ENCODE data around the gene MRPL12.

MRPL12 gene

DNA sequence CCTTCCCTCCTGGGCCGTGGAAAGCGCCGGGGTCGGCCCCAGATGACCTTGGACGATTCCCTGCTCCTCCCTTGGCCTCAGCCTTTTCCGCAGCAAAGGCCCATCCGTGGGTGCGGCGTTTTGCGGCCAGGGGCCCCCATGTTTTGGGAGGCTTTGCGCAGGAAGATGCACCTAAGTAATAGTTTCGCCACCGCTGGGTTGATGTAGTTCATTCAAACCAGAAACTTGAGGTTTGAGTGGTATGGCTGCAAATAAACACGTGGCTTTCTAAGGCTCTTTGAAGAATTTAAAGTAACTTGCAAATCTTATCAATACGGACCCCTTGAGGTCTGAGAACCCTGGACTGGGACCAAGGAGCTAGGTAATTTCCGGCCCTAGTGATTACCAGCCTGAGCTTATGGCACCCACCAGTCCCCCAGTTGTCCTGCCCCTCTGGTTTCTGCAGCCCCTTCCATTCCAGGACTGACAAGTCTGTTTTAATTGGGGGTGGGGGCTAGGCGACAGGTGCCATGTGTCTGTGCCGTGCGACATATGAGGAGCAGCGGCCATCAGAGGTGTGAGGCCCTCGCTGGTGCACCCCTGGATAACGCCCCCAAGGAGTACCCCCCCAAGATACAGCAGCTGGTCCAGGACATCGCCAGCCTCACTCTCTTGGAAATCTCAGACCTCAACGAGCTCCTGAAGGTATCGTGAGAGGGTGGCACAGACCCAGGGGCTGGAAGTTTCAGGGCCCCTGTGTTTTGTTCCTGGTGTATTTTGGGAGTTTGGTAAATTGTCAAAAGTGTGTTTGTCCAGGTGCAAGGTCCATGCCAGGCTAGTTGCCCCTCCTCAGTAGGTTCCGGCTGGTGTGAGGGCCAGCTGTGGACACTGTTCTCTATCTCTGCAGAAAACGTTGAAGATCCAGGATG lies 834 bp downstream of the MRPL12 start:
- TF ChIP-seq GABPA (IDR thresholded peaks at IDR 0.05; ENCODE audit: low read depth), result no peak
- TF ChIP-seq SPI1 (IDR thresholded peaks at IDR 0.05; ENCODE audit: borderline replicate concordance, low read depth), result no peak
- TF ChIP-seq, protein P1, sequence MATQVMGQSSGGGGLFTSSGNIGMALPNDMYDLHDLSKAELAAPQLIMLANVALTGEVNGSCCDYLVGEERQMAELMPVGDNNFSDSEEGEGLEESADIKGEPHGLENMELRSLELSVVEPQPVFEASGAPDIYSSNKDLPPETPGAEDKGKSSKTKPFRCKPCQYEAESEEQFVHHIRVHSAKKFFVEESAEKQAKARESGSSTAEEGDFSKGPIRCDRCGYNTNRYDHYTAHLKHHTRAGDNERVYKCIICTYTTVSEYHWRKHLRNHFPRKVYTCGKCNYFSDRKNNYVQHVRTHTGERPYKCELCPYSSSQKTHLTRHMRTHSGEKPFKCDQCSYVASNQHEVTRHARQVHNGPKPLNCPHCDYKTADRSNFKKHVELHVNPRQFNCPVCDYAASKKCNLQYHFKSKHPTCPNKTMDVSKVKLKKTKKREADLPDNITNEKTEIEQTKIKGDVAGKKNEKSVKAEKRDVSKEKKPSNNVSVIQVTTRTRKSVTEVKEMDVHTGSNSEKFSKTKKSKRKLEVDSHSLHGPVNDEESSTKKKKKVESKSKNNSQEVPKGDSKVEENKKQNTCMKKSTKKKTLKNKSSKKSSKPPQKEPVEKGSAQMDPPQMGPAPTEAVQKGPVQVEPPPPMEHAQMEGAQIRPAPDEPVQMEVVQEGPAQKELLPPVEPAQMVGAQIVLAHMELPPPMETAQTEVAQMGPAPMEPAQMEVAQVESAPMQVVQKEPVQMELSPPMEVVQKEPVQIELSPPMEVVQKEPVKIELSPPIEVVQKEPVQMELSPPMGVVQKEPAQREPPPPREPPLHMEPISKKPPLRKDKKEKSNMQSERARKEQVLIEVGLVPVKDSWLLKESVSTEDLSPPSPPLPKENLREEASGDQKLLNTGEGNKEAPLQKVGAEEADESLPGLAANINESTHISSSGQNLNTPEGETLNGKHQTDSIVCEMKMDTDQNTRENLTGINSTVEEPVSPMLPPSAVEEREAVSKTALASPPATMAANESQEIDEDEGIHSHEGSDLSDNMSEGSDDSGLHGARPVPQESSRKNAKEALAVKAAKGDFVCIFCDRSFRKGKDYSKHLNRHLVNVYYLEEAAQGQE (IDR thresholded peaks at IDR 0.05; ENCODE audit: insufficient replicate concordance, low read depth), result no peak
- TF ChIP-seq, protein P2, sequence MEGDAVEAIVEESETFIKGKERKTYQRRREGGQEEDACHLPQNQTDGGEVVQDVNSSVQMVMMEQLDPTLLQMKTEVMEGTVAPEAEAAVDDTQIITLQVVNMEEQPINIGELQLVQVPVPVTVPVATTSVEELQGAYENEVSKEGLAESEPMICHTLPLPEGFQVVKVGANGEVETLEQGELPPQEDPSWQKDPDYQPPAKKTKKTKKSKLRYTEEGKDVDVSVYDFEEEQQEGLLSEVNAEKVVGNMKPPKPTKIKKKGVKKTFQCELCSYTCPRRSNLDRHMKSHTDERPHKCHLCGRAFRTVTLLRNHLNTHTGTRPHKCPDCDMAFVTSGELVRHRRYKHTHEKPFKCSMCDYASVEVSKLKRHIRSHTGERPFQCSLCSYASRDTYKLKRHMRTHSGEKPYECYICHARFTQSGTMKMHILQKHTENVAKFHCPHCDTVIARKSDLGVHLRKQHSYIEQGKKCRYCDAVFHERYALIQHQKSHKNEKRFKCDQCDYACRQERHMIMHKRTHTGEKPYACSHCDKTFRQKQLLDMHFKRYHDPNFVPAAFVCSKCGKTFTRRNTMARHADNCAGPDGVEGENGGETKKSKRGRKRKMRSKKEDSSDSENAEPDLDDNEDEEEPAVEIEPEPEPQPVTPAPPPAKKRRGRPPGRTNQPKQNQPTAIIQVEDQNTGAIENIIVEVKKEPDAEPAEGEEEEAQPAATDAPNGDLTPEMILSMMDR (IDR thresholded peaks at IDR 0.05; ENCODE audit: insufficient read depth, low read length), result no peak
- peak; percentile 59; the same call in 1 of the 2 replicates for TF ChIP-seq POLR2AphosphoS5 (IDR thresholded peaks at IDR 0.05; ENCODE audit: low read depth)
- Histone ChIP-seq H3K27me3 (ENCODE audit: insufficient read depth, poor library complexity, severe bottlenecking) (no peaks in the 10 kb centered on the region), H3K4me3 (replicated peaks; ENCODE audit: insufficient read depth, low read length) (peak overlapping the region; percentile 84), H3K27ac (replicated peaks) (peak overlapping the region; percentile 95)
- no peak for DNase-seq (ENCODE audit: low read depth in 1 of 2, low spot score in 1 of 2)

- no peak for DNase-seq (ENCODE audit: low read depth in 1 of 2, low spot score in 1 of 2)
- TF ChIP-seq, protein P2 (IDR thresholded peaks at IDR 0.05; ENCODE audit: insufficient read depth, low read length), result no peak
- no peak; the same call in 1 of the 2 replicates for TF ChIP-seq POLR2AphosphoS5 (IDR thresholded peaks at IDR 0.05; ENCODE audit: low read depth)
- TF ChIP-seq GABPA (IDR thresholded peaks at IDR 0.05; ENCODE audit: low read depth), result no peak
- TF ChIP-seq, protein P1 (IDR thresholded peaks at IDR 0.05; ENCODE audit: insufficient replicate concordance, low read depth), result no peak
- TF ChIP-seq SPI1 (IDR thresholded peaks at IDR 0.05; ENCODE audit: borderline replicate concordance, low read depth), result no peak
- Histone ChIP-seq H3K27ac (replicated peaks) (no peak overlapping the region), H3K27me3 (ENCODE audit: insufficient read depth, poor library complexity, severe bottlenecking) (no peaks in the 10 kb centered on the region), H3K4me3 (replicated peaks; ENCODE audit: insufficient read depth, low read length) (no peak overlapping the region)
Measured at GRCh38 chr17:81705518-81706231, 2.5 kb downstream of the MRPL12 start.

DNA sequence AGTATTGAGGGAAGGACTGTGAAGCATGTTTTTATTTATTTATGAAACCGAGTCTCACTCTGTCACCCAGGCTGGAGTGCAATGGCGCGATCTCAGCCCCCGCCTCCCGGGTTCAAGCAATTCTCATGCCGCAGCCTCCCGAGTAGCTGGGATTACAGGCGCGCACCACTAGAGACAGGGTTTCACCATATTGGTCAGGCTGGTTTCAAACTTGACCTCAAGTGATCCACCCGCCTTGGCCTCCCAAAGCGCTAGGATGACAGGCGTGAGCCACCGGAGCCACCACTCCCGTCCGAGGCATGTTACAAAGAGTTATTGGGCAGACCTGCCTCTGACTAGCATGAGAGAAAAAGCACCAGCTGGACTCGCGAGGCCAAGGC lies 3.1 kb downstream of the MRPL12 start:
- Histone ChIP-seq H3K4me3 (replicated peaks; ENCODE audit: insufficient read depth, low read length) (no peak overlapping the region), H3K27ac (replicated peaks) (no peak overlapping the region), H3K27me3 (ENCODE audit: insufficient read depth, poor library complexity, severe bottlenecking) (no peaks in the 10 kb centered on the region)
- DNase-seq (ENCODE audit: low read depth in 1 of 2, low spot score in 1 of 2), result no peak
- TF ChIP-seq, protein P2 (IDR thresholded peaks at IDR 0.05; ENCODE audit: insufficient read depth, low read length), result no peak
- TF ChIP-seq POLR2AphosphoS5 (IDR thresholded peaks at IDR 0.05; ENCODE audit: low read depth) (no peak; the same call in 1 of the 2 replicates), GABPA (IDR thresholded peaks at IDR 0.05; ENCODE audit: low read depth) (no peak), SPI1 (IDR thresholded peaks at IDR 0.05; ENCODE audit: borderline replicate concordance, low read depth) (no peak)
- TF ChIP-seq, protein P1 (IDR thresholded peaks at IDR 0.05; ENCODE audit: insufficient replicate concordance, low read depth), result no peak

All from HL-60 (cell line).